Stomach smooth muscle (tissue), 2 donors: ENCODE data around the gene CCDC54.

ENCODE experiments used
- H3K27ac ChIP-seq: one replicate; pipeline ENCODE4 v1.7.0; 2013; ENCODE audit warnings: mild to moderate bottlenecking, low read length, inconsistent platforms
- H3K27me3 ChIP-seq, 2 donors: one replicate each; pipeline ENCODE4 v1.7.0; 2013; ENCODE audit warnings: low read length in 2 of 2; ENCODE audit not compliant: insufficient read depth in 2 of 2, control insufficient read depth in 1 of 2
- H3K36me3 ChIP-seq, 2 donors: one replicate each; pipeline ENCODE4 v1.7.0; 2013; ENCODE audit warnings: low read length in 2 of 2; ENCODE audit not compliant: control insufficient read depth in 2 of 2, insufficient read depth in 2 of 2
- H3K4me1 ChIP-seq: one replicate; pipeline ENCODE4 v1.7.0; 2013; ENCODE audit warnings: low read length; ENCODE audit not compliant: control insufficient read depth, insufficient read depth
- H3K4me3 ChIP-seq, 2 donors: one replicate each; pipeline ENCODE4 v1.7.0; 2013; ENCODE audit warnings: low read length in 2 of 2
- H3K9ac ChIP-seq, 2 donors: one replicate each; pipeline ENCODE4 v1.7.0; 2013; ENCODE audit warnings: low read length in 2 of 2, mild to moderate bottlenecking in 1 of 2
- H3K9me3 ChIP-seq, 2 donors: one replicate each; pipeline ENCODE4 v1.7.0; 2013; ENCODE audit warnings: low read length in 2 of 2; ENCODE audit not compliant: control insufficient read depth in 2 of 2
- donor health status: healthy.
- donor health status: Pancreatic carcinoma.

Gene CCDC54

GRCh38 chr3:107411056-107411455 is 33.8 kb downstream of the CCDC54 start:
- Histone ChIP-seq H3K9me3 (peaks cover 0 to 5% of the 10 kb centered on the region in 2 donors), H3K27ac (no peak overlapping the region), H3K9ac (no peak overlapping the region), H3K4me3 (no peak overlapping the region), H3K36me3 (no peaks in the 10 kb centered on the region), H3K27me3 (no peaks in the 10 kb centered on the region), H3K4me1 (no peaks in the 10 kb centered on the region)

- Histone ChIP-seq H3K36me3 (no peaks in the 10 kb centered on the region), H3K27ac (no peak overlapping the region), H3K4me3 (no peak overlapping the region), H3K9me3 (peaks cover 0 to 5% of the 10 kb centered on the region in 2 donors), H3K4me1 (no peaks in the 10 kb centered on the region), H3K27me3 (no peaks in the 10 kb centered on the region), H3K9ac (no peak overlapping the region)
These were observed 34.5 kb downstream of the CCDC54 start for GRCh38 chr3:107411779-107412178.

DNA sequence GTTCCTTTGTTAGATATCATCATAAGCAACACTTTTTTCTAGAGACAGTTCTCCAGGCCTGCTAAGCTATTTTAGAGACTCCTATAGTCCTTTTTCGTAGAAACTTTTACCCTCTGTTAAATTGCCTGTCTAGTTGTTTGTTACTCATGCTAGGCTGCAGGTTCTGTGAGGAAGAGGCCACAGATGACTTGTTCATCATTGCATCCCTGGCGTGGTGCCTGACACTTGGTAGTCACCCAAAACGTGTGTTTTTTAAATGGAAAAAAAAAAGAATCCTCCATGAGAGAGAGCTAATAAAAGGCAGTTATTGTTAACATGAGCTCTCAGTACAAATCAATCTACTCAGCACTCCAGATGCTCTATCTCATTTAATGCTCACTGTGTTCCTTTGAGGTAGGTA is 35.1 kb downstream of the CCDC54 start:
- Histone ChIP-seq H3K4me3 (no peak overlapping the region), H3K36me3 (no peaks in the 10 kb centered on the region), H3K9ac (no peak overlapping the region), H3K9me3 (peaks cover 0 to 5% of the 10 kb centered on the region in 2 donors), H3K27ac (no peak overlapping the region), H3K27me3 (no peaks in the 10 kb centered on the region), H3K4me1 (no peaks in the 10 kb centered on the region)

- no peaks in the 10 kb centered on the region for H3K27me3 ChIP-seq
- peaks cover 0 to 5% of the 10 kb centered on the region in 2 donors for H3K9me3 ChIP-seq
- no peaks in the 10 kb centered on the region for H3K4me1 ChIP-seq
- H3K4me3 ChIP-seq: no peak overlapping the region
- no peak overlapping the region for H3K27ac ChIP-seq
- no peaks in the 10 kb centered on the region for H3K36me3 ChIP-seq
- H3K9ac ChIP-seq: no peak overlapping the region
These were observed 36.0 kb downstream of the CCDC54 start for GRCh38 chr3:107413264-107413663.

GRCh38 chr3:107414325-107414964 is 37.2 kb downstream of the CCDC54 start:
- Histone ChIP-seq H3K27ac (no peak overlapping the region), H3K9me3 (no peaks in the 10 kb centered on the region), H3K4me1 (no peaks in the 10 kb centered on the region), H3K27me3 (no peaks in the 10 kb centered on the region), H3K36me3 (no peaks in the 10 kb centered on the region), H3K4me3 (no peak overlapping the region), H3K9ac (no peak overlapping the region)

- Histone ChIP-seq H3K4me1 (no peaks in the 10 kb centered on the region), H3K9me3 (no peaks in the 10 kb centered on the region), H3K9ac (no peak overlapping the region), H3K27me3 (no peaks in the 10 kb centered on the region), H3K4me3 (no peak overlapping the region), H3K36me3 (no peaks in the 10 kb centered on the region), H3K27ac (no peak overlapping the region)
These were observed 38.9 kb downstream of the CCDC54 start for GRCh38 chr3:107416138-107416537.

DNA sequence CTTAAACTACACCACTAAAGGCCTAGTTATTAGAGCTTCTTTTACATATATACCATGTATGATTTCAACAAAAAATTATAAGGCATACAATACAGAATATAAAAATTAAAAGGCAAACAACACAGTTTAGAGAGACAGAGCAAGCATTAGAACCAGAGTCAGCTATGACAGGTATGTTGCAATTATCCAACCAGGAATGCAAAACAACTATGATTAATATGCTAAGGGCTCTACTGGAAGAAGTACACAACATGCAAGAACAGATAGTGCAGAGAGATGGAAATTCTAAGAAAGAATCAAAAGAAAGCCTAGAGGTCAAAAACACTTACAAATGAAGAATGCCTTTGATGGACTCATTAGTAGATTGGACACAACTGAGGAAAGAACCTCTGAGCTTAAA is 39.6 kb downstream of the CCDC54 start:
- H3K4me1 ChIP-seq: no peaks in the 10 kb centered on the region
- no peak overlapping the region for H3K4me3 ChIP-seq
- no peak overlapping the region for H3K27ac ChIP-seq
- no peaks in the 10 kb centered on the region for H3K36me3 ChIP-seq
- H3K9me3 ChIP-seq: no peaks in the 10 kb centered on the region
- H3K9ac ChIP-seq: no peak overlapping the region
- no peaks in the 10 kb centered on the region for H3K27me3 ChIP-seq

DNA sequence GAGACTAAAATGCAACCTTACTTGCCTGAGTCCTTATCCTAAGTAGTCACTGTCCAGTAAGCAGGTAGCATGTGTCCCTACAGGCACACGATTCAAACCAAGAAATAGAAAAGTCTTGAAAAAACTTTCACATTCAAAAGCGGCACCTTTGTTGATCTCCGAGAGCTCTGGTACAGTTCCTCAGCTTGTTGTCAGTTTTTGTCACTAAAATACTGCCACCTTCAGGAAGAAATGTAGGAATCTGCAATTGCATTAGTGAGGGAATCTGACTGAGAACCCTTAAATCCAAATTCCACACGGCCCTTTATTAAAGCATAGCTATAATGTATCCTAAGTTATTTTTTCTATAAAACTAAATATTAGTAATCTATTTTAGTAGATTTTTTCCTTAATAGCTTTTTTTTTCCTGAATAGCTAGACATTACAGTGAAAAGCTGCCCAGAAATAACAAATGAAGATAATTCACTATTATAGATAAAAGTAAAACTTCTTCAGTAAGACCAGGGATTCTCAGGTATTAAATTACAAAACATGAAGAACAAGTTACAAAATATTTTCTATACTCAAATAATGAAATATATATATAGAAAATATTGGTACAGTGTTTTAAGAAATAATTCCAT is 44.0 kb downstream of the CCDC54 start:
- no peaks in the 10 kb centered on the region for H3K9me3 ChIP-seq

GRCh38 chr3:107421881-107422280 is 44.6 kb downstream of the CCDC54 start:
- Histone ChIP-seq H3K27me3 (no peaks in the 10 kb centered on the region), H3K4me1 (no peaks in the 10 kb centered on the region), H3K9ac (no peak overlapping the region), H3K9me3 (no peaks in the 10 kb centered on the region), H3K27ac (no peak overlapping the region), H3K4me3 (no peak overlapping the region), H3K36me3 (no peaks in the 10 kb centered on the region)

More for the DNA sequence above, 44.0 kb downstream of the CCDC54 start:
- Histone ChIP-seq H3K9ac (no peak overlapping the region), H3K27ac (no peak overlapping the region), H3K4me1 (no peaks in the 10 kb centered on the region), H3K4me3 (peak overlapping the region in 1 of 2 donors; percentile 29), H3K36me3 (no peaks in the 10 kb centered on the region), H3K27me3 (no peaks in the 10 kb centered on the region)

GRCh38 chr3:107425033-107425432 is 47.8 kb downstream of the CCDC54 start:
- no peak overlapping the region for H3K27ac ChIP-seq
- H3K9me3 ChIP-seq: no peaks in the 10 kb centered on the region

DNA sequence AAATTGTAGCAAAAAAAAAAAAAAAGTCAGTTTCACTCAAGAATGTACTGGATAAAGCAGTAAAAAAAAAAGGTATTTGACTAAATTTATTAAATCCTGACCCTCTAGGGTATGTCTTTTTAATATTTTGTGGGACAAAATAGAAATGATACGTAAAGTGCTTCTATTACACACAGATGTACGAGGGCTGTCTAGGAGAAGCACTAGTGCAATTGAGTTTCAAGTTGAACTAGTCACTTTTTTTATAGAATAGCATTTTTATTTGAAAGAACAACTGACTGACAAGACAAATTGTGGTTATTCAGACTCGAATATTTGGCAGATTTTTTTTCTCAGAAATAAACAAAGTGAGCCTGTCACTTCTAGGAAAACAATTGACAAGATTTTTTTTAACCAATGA is 49.0 kb downstream of the CCDC54 start:
- Histone ChIP-seq H3K27me3 (no peaks in the 10 kb centered on the region), H3K9me3 (no peaks in the 10 kb centered on the region), H3K9ac (no peak overlapping the region), H3K27ac (no peak overlapping the region), H3K4me3 (no peak overlapping the region), H3K4me1 (peaks cover 8% of the 10 kb centered on the region), H3K36me3 (no peaks in the 10 kb centered on the region)

More at GRCh38 chr3:107425033-107425432, 47.8 kb downstream of the CCDC54 start:
- H3K9ac ChIP-seq: no peak overlapping the region
- no peaks in the 10 kb centered on the region for H3K27me3 ChIP-seq
- no peak overlapping the region for H3K4me3 ChIP-seq
- H3K4me1 ChIP-seq: peaks cover 3% of the 10 kb centered on the region
- H3K36me3 ChIP-seq: no peaks in the 10 kb centered on the region
